HepG2 (cell line): ENCODE data around the gene TMEM174. TPM values are rescaled to one million over a fixed set of nuclear protein-coding genes. Genes with fewer than 3 reads are reported as not detected.
A peak's percentile ranks its signal among the peaks of the same experiment; 100 is the strongest.

ENCODE experiments used
- CREB1 ChIP-seq, 2 experiments: fragments of 450-650 bp in 1 of 2; IDR thresholded peaks; 2 replicates each; pipeline ENCODE4 v1.6.1; 2016 to 2017; ENCODE audit warnings: control low read depth in 1 of 2, mild to moderate bottlenecking in 1 of 2, missing compliant biosample characterization in 1 of 2, missing genetic modification characterization in 1 of 2
- KLF12 ChIP-seq: sonication (generic); formaldehyde crosslinking; IDR thresholded peaks from 2 replicates; pipeline ENCODE4 v1.4.0; 2020; ENCODE audit warnings: missing genetic modification reagents, borderline replicate concordance
- MXD1 ChIP-seq: sonication (generic); formaldehyde crosslinking; IDR thresholded peaks from 2 replicates; pipeline ENCODE4 v1.4.0; 2020; ENCODE audit warnings: mild to moderate bottlenecking, missing genetic modification reagents
- MZF1 ChIP-seq: sonication (generic); formaldehyde crosslinking; IDR thresholded peaks from 2 replicates; pipeline ENCODE4 v1.8.1; 2023; ENCODE audit warnings: mild to moderate bottlenecking, missing genetic modification reagents, borderline replicate concordance
- NFATC3 ChIP-seq: sonication (generic); formaldehyde crosslinking; IDR thresholded peaks from 2 replicates; pipeline ENCODE4 v1.5.1; 2020; ENCODE audit warnings: mild to moderate bottlenecking, missing genetic modification reagents
- NKX3-1 ChIP-seq: sonication (generic); formaldehyde crosslinking; IDR thresholded peaks from 2 replicates; pipeline ENCODE4 v1.5.0; 2020; ENCODE audit warnings: missing genetic modification reagents
- PAX8 ChIP-seq: sonication (generic); formaldehyde crosslinking; IDR thresholded peaks from 2 replicates; pipeline ENCODE4 v1.8.0; 2022; ENCODE audit warnings: mild to moderate bottlenecking, missing genetic modification reagents, borderline replicate concordance
- POLR2A ChIP-seq, 2 experiments: IDR thresholded peaks; 2 replicates each; pipeline ENCODE4 v1.6.1; 2011; ENCODE audit warnings: low read depth in 2 of 2, low read length in 2 of 2, mild to moderate bottlenecking in 1 of 2, moderate library complexity in 1 of 2; ENCODE audit not compliant: insufficient read depth in 1 of 2
- RBM22 ChIP-seq: fragments of 200-400 bp; formaldehyde crosslinking; optimal IDR thresholded peaks from 2 replicates; pipeline ENCODE3; 2017; ENCODE audit warnings: mild to moderate bottlenecking, low read length, moderate library complexity
- REXO4 ChIP-seq: sonication (generic); formaldehyde crosslinking; IDR thresholded peaks from 2 replicates; pipeline ENCODE4 v1.8.0; 2022; ENCODE audit warnings: missing genetic modification reagents, mild to moderate bottlenecking, borderline replicate concordance
- SIN3B ChIP-seq: fragments of 150-350 bp; IDR thresholded peaks from 2 replicates; pipeline ENCODE4 v1.6.1; 2014; ENCODE audit warnings: low read length
- SIX1 ChIP-seq: sonication (generic); formaldehyde crosslinking; IDR thresholded peaks from 2 replicates; pipeline ENCODE4 v1.4.0; 2020; ENCODE audit warnings: missing genetic modification reagents, borderline replicate concordance
- THAP11 ChIP-seq: IDR thresholded peaks from 2 replicates; pipeline ENCODE4 v1.6.1; 2016; ENCODE audit warnings: missing biosample characterization, missing genetic modification reagents
- ZNF274 ChIP-seq: sonication (generic); formaldehyde crosslinking; IDR thresholded peaks from 2 replicates; pipeline ENCODE4 v1.5.1; 2020; ENCODE audit warnings: mild to moderate bottlenecking, missing genetic modification reagents
- ZNF460 ChIP-seq: sonication (generic); formaldehyde crosslinking; IDR thresholded peaks from 2 replicates; pipeline ENCODE4 v1.5.1; 2020; ENCODE audit warnings: missing genetic modification reagents, mild to moderate bottlenecking, borderline replicate concordance
- ZNF839 ChIP-seq: sonication (generic); formaldehyde crosslinking; IDR thresholded peaks from 2 replicates; pipeline ENCODE4 v1.4.0; 2020; ENCODE audit warnings: missing genetic modification reagents, mild to moderate bottlenecking, borderline replicate concordance
- polyA plus RNA-seq, 8 experiments: library from polyadenylated mRNA; depleted of rRNA in 3 of 8; stranded (reverse) in 7 of 8; unstranded in 1 of 8; fragments of >200 nt; fragmentation: Illumina TruSeq in 4 of 8; extraction: Trizol in 4 of 8; gene quantifications; 2 replicates each; pipeline versions ENCODE4 v1.2.1 to v1.2.3, GENCODE V29; 2011 to 2016; ENCODE audit warnings: low read depth in 4 of 8, missing spikeins in 1 of 8, mixed read lengths in 1 of 8; ENCODE audit not compliant: insufficient read depth in 1 of 8
- total RNA-seq, 5 experiments: library from RNA; depleted of rRNA; stranded (reverse); fragments of >200 nt; fragmentation: Illumina TruSeq; extraction: Trizol; gene quantifications; 2 replicates each; pipeline ENCODE4 v1.2.3, GENCODE V29; 2016; ENCODE audit warnings: low read depth in 1 of 5
- TF ChIP-seq, protein P1 (sequence below): sonication (generic); formaldehyde crosslinking; conservative IDR thresholded peaks from 2 replicates; pipeline ENCODE4 v1.4.0; 2020; ENCODE audit warnings: missing genetic modification reagents
- TF ChIP-seq, protein P2 (sequence below): sonication (generic); formaldehyde crosslinking; conservative IDR thresholded peaks from 2 replicates; pipeline ENCODE4 v1.8.0; 2022; ENCODE audit warnings: low read depth, missing genetic modification reagents
- TF ChIP-seq, protein P3 (sequence below): sonication (generic); formaldehyde crosslinking; conservative IDR thresholded peaks from 2 replicates; pipeline ENCODE4 v1.8.1; 2023; ENCODE audit warnings: missing genetic modification reagents
- TF ChIP-seq, protein P4 (sequence below): IDR thresholded peaks from 2 replicates; pipeline ENCODE4 v1.6.1; 2016; ENCODE audit warnings: missing compliant biosample characterization, missing genetic modification reagents, borderline replicate concordance
- TF ChIP-seq, protein P5 (sequence below): sonication (generic); formaldehyde crosslinking; IDR thresholded peaks from 2 replicates; pipeline ENCODE4 v1.4.0; 2020; ENCODE audit warnings: missing genetic modification reagents, borderline replicate concordance

The TMEM174 gene
- total and polyA plus RNA-seq, 2 of the 13 experiments (the other 11 are each of a cell fraction or from before 2014, with no cell fraction given) = not detected

- TF ChIP-seq MZF1 (CRISPR knock-in tag) (no peak), ZNF274 (CRISPR knock-in tag) (peak; percentile 98), THAP11 (CRISPR knock-in tag) (peak; percentile 40; the same call in 1 of the 2 replicates), ZNF460 (CRISPR knock-in tag) (no peak), MXD1 (peak; percentile 85), NFATC3 (CRISPR knock-in tag) (peak; percentile 92), KLF12 (CRISPR knock-in tag) (no peak), PAX8 (CRISPR knock-in tag) (0 out of 2 replicates have a peak, but pooled peaks have one; percentile 70), POLR2A (IDR thresholded peaks at IDR 0.05; ENCODE audit: insufficient read depth in 1 of 2, low read depth in 2 of 2, low read length in 2 of 2) (no peak), SIN3B (no peak), SIX1 (CRISPR knock-in tag) (no peak), REXO4 (CRISPR knock-in tag) (no peak), NKX3-1 (CRISPR knock-in tag) (no peak), CREB1 (IDR thresholded peaks at IDR 0.05) (no peak), CREB1 (CRISPR knock-in tag; IDR thresholded peaks at IDR 0.05) (no peak), ZNF839 (CRISPR knock-in tag) (0 out of 2 replicates have a peak, but pooled peaks have one; percentile 50), RBM22 (no peak)
- TF ChIP-seq, protein P1, sequence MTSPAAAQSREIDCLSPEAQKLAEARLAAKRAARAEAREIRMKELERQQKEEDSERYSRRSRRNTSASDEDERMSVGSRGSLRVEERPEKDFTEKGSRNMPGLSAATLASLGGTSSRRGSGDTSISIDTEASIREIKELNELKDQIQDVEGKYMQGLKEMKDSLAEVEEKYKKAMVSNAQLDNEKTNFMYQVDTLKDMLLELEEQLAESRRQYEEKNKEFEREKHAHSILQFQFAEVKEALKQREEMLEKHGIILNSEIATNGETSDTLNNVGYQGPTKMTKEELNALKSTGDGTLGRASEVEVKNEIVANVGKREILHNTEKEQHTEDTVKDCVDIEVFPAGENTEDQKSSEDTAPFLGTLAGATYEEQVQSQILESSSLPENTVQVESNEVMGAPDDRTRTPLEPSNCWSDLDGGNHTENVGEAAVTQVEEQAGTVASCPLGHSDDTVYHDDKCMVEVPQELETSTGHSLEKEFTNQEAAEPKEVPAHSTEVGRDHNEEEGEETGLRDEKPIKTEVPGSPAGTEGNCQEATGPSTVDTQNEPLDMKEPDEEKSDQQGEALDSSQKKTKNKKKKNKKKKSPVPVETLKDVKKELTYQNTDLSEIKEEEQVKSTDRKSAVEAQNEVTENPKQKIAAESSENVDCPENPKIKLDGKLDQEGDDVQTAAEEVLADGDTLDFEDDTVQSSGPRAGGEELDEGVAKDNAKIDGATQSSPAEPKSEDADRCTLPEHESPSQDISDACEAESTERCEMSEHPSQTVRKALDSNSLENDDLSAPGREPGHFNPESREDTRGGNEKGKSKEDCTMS = no peak
- TF ChIP-seq, protein P2, sequence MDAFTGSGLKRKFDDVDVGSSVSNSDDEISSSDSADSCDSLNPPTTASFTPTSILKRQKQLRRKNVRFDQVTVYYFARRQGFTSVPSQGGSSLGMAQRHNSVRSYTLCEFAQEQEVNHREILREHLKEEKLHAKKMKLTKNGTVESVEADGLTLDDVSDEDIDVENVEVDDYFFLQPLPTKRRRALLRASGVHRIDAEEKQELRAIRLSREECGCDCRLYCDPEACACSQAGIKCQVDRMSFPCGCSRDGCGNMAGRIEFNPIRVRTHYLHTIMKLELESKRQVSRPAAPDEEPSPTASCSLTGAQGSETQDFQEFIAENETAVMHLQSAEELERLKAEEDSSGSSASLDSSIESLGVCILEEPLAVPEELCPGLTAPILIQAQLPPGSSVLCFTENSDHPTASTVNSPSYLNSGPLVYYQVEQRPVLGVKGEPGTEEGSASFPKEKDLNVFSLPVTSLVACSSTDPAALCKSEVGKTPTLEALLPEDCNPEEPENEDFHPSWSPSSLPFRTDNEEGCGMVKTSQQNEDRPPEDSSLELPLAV (CRISPR knock-in tag) = no peak
- TF ChIP-seq, protein P3, sequence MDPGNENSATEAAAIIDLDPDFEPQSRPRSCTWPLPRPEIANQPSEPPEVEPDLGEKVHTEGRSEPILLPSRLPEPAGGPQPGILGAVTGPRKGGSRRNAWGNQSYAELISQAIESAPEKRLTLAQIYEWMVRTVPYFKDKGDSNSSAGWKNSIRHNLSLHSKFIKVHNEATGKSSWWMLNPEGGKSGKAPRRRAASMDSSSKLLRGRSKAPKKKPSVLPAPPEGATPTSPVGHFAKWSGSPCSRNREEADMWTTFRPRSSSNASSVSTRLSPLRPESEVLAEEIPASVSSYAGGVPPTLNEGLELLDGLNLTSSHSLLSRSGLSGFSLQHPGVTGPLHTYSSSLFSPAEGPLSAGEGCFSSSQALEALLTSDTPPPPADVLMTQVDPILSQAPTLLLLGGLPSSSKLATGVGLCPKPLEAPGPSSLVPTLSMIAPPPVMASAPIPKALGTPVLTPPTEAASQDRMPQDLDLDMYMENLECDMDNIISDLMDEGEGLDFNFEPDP (CRISPR knock-in tag) = no peak
- TF ChIP-seq, protein P4, sequence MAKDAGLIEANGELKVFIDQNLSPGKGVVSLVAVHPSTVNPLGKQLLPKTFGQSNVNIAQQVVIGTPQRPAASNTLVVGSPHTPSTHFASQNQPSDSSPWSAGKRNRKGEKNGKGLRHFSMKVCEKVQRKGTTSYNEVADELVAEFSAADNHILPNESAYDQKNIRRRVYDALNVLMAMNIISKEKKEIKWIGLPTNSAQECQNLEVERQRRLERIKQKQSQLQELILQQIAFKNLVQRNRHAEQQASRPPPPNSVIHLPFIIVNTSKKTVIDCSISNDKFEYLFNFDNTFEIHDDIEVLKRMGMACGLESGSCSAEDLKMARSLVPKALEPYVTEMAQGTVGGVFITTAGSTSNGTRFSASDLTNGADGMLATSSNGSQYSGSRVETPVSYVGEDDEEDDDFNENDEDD (CRISPR knock-in tag) = peak; percentile 99
- TF ChIP-seq, protein P5, sequence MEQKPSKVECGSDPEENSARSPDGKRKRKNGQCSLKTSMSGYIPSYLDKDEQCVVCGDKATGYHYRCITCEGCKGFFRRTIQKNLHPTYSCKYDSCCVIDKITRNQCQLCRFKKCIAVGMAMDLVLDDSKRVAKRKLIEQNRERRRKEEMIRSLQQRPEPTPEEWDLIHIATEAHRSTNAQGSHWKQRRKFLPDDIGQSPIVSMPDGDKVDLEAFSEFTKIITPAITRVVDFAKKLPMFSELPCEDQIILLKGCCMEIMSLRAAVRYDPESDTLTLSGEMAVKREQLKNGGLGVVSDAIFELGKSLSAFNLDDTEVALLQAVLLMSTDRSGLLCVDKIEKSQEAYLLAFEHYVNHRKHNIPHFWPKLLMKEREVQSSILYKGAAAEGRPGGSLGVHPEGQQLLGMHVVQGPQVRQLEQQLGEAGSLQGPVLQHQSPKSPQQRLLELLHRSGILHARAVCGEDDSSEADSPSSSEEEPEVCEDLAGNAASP = peak; percentile 67
Measured at GRCh38 chr5:73215891-73216610, 43.1 kb downstream of the TMEM174 start (continued).
